ENCODE results near the gene LRP1.

Gene LRP1

GRCh38 chr12:57092529-57092862 is 35.8 kb upstream of the LRP1 start:
- no peak for TF ChIP-seq CTCF (IDR thresholded peaks at IDR 0.05)

- TF ChIP-seq CTCF (IDR thresholded peaks at IDR 0.05): no peak
Measured at GRCh38 chr12:57092876-57093414, 35.3 kb upstream of the LRP1 start.

- peak; percentile 70 for TF ChIP-seq CTCF (IDR thresholded peaks at IDR 0.05)
Measured at GRCh38 chr12:57093415-57094207, 34.7 kb upstream of the LRP1 start.

GRCh38 chr12:57094208-57095160 is 33.8 kb upstream of the LRP1 start:
- TF ChIP-seq CTCF (IDR thresholded peaks at IDR 0.05): no peak

- no peak for TF ChIP-seq CTCF (IDR thresholded peaks at IDR 0.05)
Measured at GRCh38 chr12:57095440-57095839, 32.8 kb upstream of the LRP1 start.

GRCh38 chr12:57096099-57096572 is 32.1 kb upstream of the LRP1 start:
- TF ChIP-seq CTCF (IDR thresholded peaks at IDR 0.05): no peak

GRCh38 chr12:57096748-57097553 is 31.3 kb upstream of the LRP1 start:
- TF ChIP-seq CTCF (IDR thresholded peaks at IDR 0.05): no peak

Data from LNCAP (cell line).